Spinal cord (tissue), 10 donors: ENCODE data around the gene ASIC4. TPM values are rescaled to one million over a fixed set of nuclear protein-coding genes. Genes with fewer than 3 reads are reported as not detected.

ENCODE experiments used
- DNase-seq, 6 donors: peaks; one replicate each; pipeline versions ENCODE4 v3.0.0 to v3.0.0-alpha.2; 2013 to 2015; ENCODE audit warnings: low spot score in 6 of 6, low read depth in 4 of 6
- H3K27ac ChIP-seq: one replicate; pipeline ENCODE4 v1.5.1; 2013; ENCODE audit warnings: low read depth, low read length, control low read depth
- H3K27me3 ChIP-seq: one replicate; pipeline ENCODE4 v1.6.1; 2013; ENCODE audit warnings: low read length; ENCODE audit not compliant: control insufficient read depth, insufficient read depth
- H3K36me3 ChIP-seq: one replicate; pipeline ENCODE4 v1.6.1; 2013; ENCODE audit warnings: low read length; ENCODE audit not compliant: control insufficient read depth, insufficient read depth
- H3K4me1 ChIP-seq: one replicate; pipeline ENCODE4 v1.6.1; 2013; ENCODE audit warnings: low read length; ENCODE audit not compliant: control insufficient read depth, insufficient read depth
- H3K4me3 ChIP-seq: one replicate; pipeline ENCODE4 v1.5.1; 2013; ENCODE audit warnings: low read depth, low read length, control low read depth
- H3K9me3 ChIP-seq: one replicate; pipeline ENCODE4 v1.6.1; 2013; ENCODE audit warnings: low read length; ENCODE audit not compliant: control insufficient read depth, insufficient read depth
- WGBS: methylation state at CpG from one replicate; pipeline ENCODE4 v1.1.5; 2013; ENCODE audit warnings: missing lambda C conversion rate; ENCODE audit not compliant: insufficient coverage; 5-methylcytosine and 5-hydroxymethylcytosine counted together
- polyA plus RNA-seq, 2 donors: library from polyadenylated mRNA; unstranded; fragments of 120-200 nt; gene quantifications; one replicate each; pipeline ENCODE4 v1.2.1, GENCODE V29; 2013; ENCODE audit not compliant: insufficient read length in 2 of 2
- total RNA-seq, 2 donors: library from RNA; depleted of rRNA in 1 of 2; stranded (reverse); fragments of 120-200 nt in 1 of 2; fragments of >200 nt in 1 of 2; gene quantifications; one replicate each; pipeline versions ENCODE4 v1.2.3 to v1.2.4, GENCODE V29; 2013 to 2014
- donor health status: healthy.

Gene ASIC4
- total and polyA plus RNA-seq, 4 donors: 8.2 to 47.2 (median 27.6) TPM

DNA sequence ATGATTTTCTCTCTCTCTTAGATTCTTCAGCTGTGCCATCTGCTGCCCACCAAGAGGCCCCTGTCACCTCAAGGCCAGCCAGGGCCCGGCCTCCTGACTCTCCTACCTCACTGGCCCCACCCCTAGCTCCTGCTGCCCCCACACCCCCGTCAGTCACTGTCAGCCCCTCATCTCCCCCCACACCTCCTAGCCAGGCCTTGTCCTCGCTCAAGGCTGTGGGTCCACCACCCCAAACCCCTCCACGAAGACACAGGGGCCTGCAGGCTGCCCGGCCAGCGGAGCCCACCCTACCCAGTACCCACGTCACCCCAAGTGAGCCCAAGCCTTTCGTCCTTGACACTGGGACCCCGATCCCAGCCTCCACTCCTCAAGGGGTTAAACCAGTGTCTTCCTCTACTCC is 25.0 kb upstream of the ASIC4 start:
- WGBS: 93% methylated on average over 8 of the region's 9 CpGs
- Histone ChIP-seq H3K9me3 (no peaks in the 10 kb centered on the region), H3K27me3 (peaks cover 22% of the 10 kb centered on the region), H3K27ac (no peak overlapping the region), H3K36me3 (peaks cover 56% of the 10 kb centered on the region), H3K4me1 (peaks cover 13% of the 10 kb centered on the region), H3K4me3 (no peak overlapping the region)
- no peak for DNase-seq

DNA sequence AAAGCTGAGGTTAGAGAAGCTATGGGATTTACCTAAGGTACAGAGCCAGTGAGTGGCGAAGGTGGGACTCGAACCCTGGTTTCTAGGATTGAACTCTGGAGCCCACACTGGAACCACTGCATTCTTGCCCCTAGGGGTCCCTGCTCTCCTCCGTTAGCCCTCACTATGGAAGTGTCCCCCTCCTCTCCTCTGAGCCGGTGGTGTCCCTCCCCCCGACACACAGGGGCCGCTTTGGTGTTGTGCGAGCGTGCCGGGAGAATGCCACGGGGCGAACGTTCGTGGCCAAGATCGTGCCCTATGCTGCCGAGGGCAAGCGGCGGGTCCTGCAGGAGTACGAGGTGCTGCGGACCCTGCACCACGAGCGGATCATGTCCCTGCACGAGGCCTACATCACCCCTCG is 24.1 kb upstream of the ASIC4 start:
- Histone ChIP-seq H3K4me3 (no peak overlapping the region), H3K4me1 (peaks cover 8% of the 10 kb centered on the region), H3K36me3 (peaks cover 56% of the 10 kb centered on the region), H3K27me3 (peaks cover 24% of the 10 kb centered on the region), H3K27ac (no peak overlapping the region), H3K9me3 (no peaks in the 10 kb centered on the region)
- 89% methylated on average over 21 of the region's 23 CpGs for WGBS
- DNase-seq: no peak

DNA sequence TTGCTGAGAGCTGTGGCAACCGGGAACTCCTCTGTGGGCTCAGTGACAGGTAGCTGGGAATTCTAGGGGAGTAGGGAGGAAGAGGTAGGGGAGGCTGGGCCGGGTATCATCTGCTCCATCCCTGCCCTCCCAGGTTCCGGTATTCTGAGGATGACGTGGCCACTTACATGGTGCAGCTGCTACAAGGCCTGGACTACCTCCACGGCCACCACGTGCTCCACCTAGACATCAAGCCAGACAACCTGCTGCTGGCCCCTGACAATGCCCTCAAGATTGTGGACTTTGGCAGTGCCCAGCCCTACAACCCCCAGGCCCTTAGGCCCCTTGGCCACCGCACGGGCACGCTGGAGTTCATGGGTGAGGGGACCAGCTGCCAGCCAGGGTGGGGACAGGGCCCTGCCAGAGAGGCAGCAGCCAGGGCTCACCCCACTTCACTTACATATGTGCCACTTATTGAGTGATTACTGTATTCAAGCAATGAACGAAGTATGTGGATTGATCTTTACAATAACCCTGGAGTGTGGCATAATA is 23.6 kb upstream of the ASIC4 start:
- Histone ChIP-seq H3K4me1 (peaks cover 12% of the 10 kb centered on the region), H3K4me3 (no peak overlapping the region), H3K9me3 (no peaks in the 10 kb centered on the region), H3K36me3 (peaks cover 56% of the 10 kb centered on the region), H3K27ac (no peak overlapping the region), H3K27me3 (peaks cover 24% of the 10 kb centered on the region)
- DNase-seq: no peak
- WGBS: 93% methylated on average over 5 of the region's 10 CpGs

DNA sequence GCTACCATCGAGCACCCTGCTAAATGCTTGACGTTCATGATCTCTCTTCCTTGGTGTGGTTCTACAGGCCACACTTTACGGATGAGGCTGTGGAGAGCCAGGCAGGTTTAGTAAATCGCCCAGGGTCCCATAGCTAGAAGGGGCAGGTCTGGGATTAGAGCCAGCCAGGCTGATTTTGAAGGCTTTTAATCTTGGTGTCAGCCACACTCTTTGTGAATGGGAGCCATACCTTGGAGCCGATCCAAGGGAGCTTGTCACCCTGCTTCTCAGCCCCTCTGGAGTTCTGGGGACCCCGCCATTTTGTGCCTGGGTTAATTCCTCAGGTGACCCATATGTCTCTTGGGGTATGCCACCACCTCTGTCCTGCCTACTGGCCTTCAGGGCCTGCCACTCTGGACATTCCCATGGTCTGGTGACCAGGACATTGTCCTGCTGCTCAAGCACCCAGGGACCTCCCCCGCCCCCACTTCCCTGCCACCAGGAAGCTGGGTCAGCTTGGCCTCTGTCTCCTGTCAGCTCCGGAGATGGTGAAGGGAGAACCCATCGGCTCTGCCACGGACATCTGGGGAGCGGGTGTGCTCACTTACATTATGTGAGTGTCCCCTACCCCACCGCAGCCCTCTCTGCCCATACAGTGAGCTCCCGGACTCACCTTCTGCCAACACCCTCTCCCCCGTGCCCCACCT is 22.9 kb upstream of the ASIC4 start:
- no peak overlapping the region for H3K27ac ChIP-seq
- peaks cover 15% of the 10 kb centered on the region for H3K4me1 ChIP-seq
- no peak overlapping the region for H3K4me3 ChIP-seq
- peaks cover 24% of the 10 kb centered on the region for H3K27me3 ChIP-seq
- H3K9me3 ChIP-seq: no peaks in the 10 kb centered on the region
- H3K36me3 ChIP-seq: peaks cover 55% of the 10 kb centered on the region
- DNase-seq: peak in 2 of 6 donors; percentile 35 to 39
- 66% methylated on average over 11 of the region's 14 CpGs for WGBS

DNA sequence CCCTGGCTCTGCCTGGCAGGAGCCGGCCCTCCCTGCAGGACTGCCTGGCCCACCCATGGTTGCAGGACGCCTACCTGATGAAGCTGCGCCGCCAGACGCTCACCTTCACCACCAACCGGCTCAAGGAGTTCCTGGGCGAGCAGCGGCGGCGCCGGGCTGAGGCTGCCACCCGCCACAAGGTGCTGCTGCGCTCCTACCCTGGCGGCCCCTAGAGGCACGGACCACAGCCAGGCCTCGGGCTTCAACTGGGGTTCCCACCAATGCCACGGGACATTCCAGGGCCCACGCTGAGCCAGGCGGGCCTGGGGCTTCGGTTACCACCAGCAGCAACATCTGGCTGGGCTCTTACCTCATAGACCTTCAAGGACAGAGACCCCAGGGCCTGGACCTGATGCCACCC is 21.7 kb upstream of the ASIC4 start:
- Histone ChIP-seq H3K27ac (no peak overlapping the region), H3K4me3 (no peak overlapping the region)
- no peak for DNase-seq

DNA sequence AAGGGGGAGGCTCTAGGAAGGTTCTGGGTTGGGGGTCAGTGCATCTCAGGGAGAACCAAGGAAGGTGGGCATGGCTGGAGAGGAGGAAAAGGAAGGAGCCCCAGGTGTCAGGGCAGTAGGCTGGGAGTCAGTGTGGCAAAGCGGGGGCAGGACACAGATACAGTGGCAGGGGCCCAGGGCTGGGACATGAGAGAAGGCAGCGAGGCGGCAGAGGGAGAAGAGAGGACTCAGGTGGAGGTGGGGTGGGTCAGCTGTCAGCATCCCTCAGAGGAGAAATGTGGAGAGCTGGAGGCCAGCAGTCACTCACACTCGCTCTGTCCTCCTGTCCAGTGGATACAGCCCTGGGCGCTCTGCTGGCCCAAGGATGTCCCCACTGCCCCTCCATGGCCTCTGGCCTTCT is 21.2 kb upstream of the ASIC4 start:
- peaks cover 39% of the 10 kb centered on the region for H3K27me3 ChIP-seq
- no peak overlapping the region for H3K27ac ChIP-seq
- H3K36me3 ChIP-seq: peaks cover 48% of the 10 kb centered on the region
- DNase-seq: no peak
- H3K9me3 ChIP-seq: no peaks in the 10 kb centered on the region
- no peak overlapping the region for H3K4me3 ChIP-seq
- 98% methylated on average over 5 of the region's 5 CpGs for WGBS
- peaks cover 30% of the 10 kb centered on the region for H3K4me1 ChIP-seq

More for the DNA sequence above, 21.7 kb upstream of the ASIC4 start:
- no peaks in the 10 kb centered on the region for H3K9me3 ChIP-seq
- peaks cover 25% of the 10 kb centered on the region for H3K4me1 ChIP-seq
- peaks cover 50% of the 10 kb centered on the region for H3K36me3 ChIP-seq
- WGBS: 64% methylated on average over 20 of the region's 20 CpGs
- peaks cover 33% of the 10 kb centered on the region for H3K27me3 ChIP-seq

DNA sequence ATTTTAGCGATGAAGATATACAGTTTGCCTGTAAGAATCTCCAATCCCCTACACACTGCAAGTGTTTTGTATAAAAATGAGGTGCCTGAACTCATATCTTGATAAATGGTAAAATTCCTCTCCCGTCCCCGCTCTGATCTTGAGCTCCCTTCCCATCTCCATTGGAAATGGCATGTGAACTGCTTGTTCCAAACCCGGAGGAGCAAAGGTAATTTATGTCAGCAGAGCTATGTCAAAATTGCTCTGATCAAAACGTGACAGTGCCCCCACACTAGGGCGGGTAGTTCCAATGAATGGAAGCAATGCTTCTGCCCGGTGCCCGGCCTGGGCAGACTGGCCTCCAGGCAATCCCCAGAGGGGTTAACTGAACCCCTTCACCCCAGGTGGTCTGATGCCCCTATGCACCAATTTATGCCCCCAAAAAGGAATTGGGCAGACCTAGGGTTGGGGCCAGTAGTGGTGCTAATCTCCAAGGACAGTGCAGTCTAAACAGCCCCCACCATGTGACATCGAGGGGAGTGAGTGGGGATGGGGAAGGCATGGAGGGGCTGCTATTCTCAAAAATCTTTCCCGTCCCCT is 19.2 kb upstream of the ASIC4 start:
- DNase-seq: no peak
- WGBS: 20% methylated on average over 3 of the region's 10 CpGs
- Histone ChIP-seq H3K4me1 (peaks cover 36% of the 10 kb centered on the region), H3K4me3 (no peak overlapping the region), H3K27ac (no peak overlapping the region), H3K9me3 (no peaks in the 10 kb centered on the region), H3K36me3 (peaks cover 29% of the 10 kb centered on the region), H3K27me3 (peaks cover 43% of the 10 kb centered on the region)

DNA sequence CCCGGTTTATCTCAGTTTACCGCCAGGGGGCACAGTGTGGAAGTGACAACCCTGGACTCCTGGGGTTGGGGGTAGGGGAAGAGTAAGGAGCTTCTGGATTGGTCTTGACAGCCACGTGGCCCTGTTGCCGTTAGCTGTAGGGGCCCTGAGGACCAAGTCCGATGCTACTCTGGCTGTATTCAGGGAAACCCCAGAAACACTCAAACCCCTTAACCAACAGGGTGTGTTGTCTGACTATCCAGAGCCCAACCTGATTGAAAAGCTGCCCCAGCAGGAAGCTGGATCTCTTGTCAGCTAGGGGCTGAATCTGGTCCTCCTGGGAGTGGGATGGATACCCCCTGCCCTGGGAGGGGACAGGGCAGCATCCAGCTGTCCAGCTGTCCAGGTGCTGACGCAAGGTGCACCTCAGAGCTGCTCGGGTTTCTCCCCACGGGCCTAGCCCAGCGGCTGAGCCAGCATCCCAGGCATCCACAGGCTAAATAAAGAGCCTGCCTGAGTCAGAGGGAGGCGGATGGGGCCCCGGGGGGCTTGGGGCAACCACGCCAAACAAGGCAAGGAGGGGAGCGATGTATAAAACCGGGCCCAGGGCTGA is 18.7 kb upstream of the ASIC4 start:
- Histone ChIP-seq H3K4me1 (peaks cover 36% of the 10 kb centered on the region), H3K27me3 (peaks cover 43% of the 10 kb centered on the region), H3K36me3 (peaks cover 23% of the 10 kb centered on the region), H3K27ac (no peak overlapping the region), H3K4me3 (no peak overlapping the region), H3K9me3 (no peaks in the 10 kb centered on the region)
- 28% methylated on average over 11 of the region's 14 CpGs for WGBS
- DNase-seq: peak in 2 of 6 donors; percentile 83 to 84

DNA sequence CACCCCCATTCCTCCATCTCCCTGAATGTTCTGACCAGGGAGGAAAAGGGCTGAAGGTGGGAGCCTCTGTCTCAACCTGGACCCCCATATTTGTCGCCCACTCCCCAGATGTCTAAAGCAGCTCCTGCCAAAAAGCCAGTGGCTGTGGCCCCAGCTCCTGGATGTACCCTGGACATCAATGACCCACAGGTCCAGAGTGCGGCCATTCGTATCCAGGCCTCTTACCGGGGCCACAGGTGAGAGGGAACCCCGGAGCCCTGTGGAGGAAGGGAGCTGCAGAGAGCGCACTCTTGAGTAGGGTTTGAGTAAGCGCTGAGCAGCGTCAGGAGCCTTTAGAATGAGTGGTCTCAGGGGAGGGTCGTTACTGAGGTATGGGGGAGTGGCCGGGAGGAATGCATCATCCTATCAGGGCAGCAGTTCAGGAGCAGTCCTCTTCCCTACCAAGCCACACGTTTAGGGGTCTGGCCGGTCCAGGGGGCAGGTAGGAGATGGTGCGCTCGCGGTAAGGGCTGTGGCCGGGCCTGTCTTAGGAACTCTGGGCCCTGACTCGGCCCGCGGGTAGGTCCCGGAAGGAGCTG is 17.9 kb upstream of the ASIC4 start:
- 15% methylated on average over 17 of the region's 20 CpGs for WGBS
- peaks cover 36% of the 10 kb centered on the region for H3K4me1 ChIP-seq
- H3K27me3 ChIP-seq: peaks cover 43% of the 10 kb centered on the region
- no peak overlapping the region for H3K4me3 ChIP-seq
- H3K36me3 ChIP-seq: peaks cover 19% of the 10 kb centered on the region
- H3K27ac ChIP-seq: no peak overlapping the region
- peak in 1 of 6 donors; percentile 40 for DNase-seq
- H3K9me3 ChIP-seq: no peaks in the 10 kb centered on the region
